Suprapubic skin (tissue), 4 donors: Measurements from ENCODE around the gene ASTN2. TPM values are rescaled to one million over a fixed set of nuclear protein-coding genes. Genes with fewer than 3 reads are reported as not detected.

Experiments used
- DNase-seq, 2 donors: peaks; one replicate each; pipeline ENCODE4 v3.0.0-alpha.2; 2019; ENCODE audit warnings: low spot score in 2 of 2
- H3K27ac ChIP-seq: fragments of 200-600 bp; sonication (generic); one replicate; pipeline ENCODE4 v1.5.1; 2019
- H3K27me3 ChIP-seq: fragments of 200-600 bp; sonication (generic); one replicate; pipeline ENCODE4 v1.5.1; 2019
- H3K36me3 ChIP-seq: fragments of 200-600 bp; sonication (generic); one replicate; pipeline ENCODE4 v1.5.1; 2019
- H3K4me1 ChIP-seq: fragments of 200-600 bp; sonication (generic); one replicate; pipeline ENCODE4 v1.5.1; 2019
- H3K4me3 ChIP-seq: fragments of 200-600 bp; sonication (generic); one replicate; pipeline ENCODE4 v1.5.1; 2019; ENCODE audit warnings: mild to moderate bottlenecking
- H3K9me3 ChIP-seq: fragments of 200-600 bp; sonication (generic); one replicate; pipeline ENCODE4 v1.5.1; 2019
- CTCF ChIP-seq, 2 donors: fragments of 200-600 bp in 1 of 2; fragments of 450-650 bp in 1 of 2; sonication (generic) in 1 of 2; IDR thresholded peaks; one replicate each; pipeline ENCODE4 v1.5.1; 2016 to 2019; ENCODE audit warnings: antibody characterized with exemption in 2 of 2, mild to moderate bottlenecking in 1 of 2, moderate library complexity in 1 of 2
- EP300 ChIP-seq: sonication (generic); formaldehyde crosslinking; IDR thresholded peaks from one replicate; pipeline ENCODE4 v1.6.1; 2017; ENCODE audit warnings: antibody characterized with exemption
- POLR2A ChIP-seq, 2 donors: fragments of 450-650 bp; IDR thresholded peaks; one replicate each; pipeline ENCODE4 v1.6.1; 2017; ENCODE audit warnings: antibody characterized with exemption in 2 of 2, mild to moderate bottlenecking in 2 of 2, moderate library complexity in 2 of 2
- POLR2AphosphoS5 ChIP-seq, 3 donors: sonication (generic); formaldehyde crosslinking; IDR thresholded peaks; one replicate each; pipeline ENCODE4 v1.6.1; 2017; ENCODE audit warnings: antibody characterized with exemption in 3 of 3
- WGBS: methylation state at CpG from one replicate; pipeline ENCODE4 v1.1.5; 2018; 5-methylcytosine and 5-hydroxymethylcytosine counted together
- total RNA-seq, 4 donors: library from RNA; depleted of rRNA; stranded (reverse); fragments of >200 nt; gene quantifications; one replicate each; pipeline ENCODE4 v1.1.0, GENCODE V29; 2016

Gene ASTN2
- total RNA-seq, 4 donors from 2014 or later, result 2.0 to 6.9 (median 3.8) TPM

GRCh38 chr9:117415358-117415914 lies 579 bp upstream of the ASTN2 start:
- Histone ChIP-seq H3K27me3 (peaks cover 76% of the 10 kb centered on the region), H3K36me3 (no peaks in the 10 kb centered on the region), H3K4me1 (peaks cover 26% of the 10 kb centered on the region), H3K9me3 (no peaks in the 10 kb centered on the region), H3K27ac (no peak overlapping the region), H3K4me3 (peak overlapping the region; percentile 58)
- WGBS, result 6% methylated on average over 13 of the region's 13 CpGs
- no peak for TF ChIP-seq POLR2AphosphoS5 (IDR thresholded peaks at IDR 0.05)
- no peak for TF ChIP-seq EP300
- TF ChIP-seq CTCF (IDR thresholded peaks at IDR 0.05), result no peak
- no peak for TF ChIP-seq POLR2A (IDR thresholded peaks at IDR 0.05)
- no peak for DNase-seq

GRCh38 chr9:117414220-117414905 lies 494 bp downstream of the ASTN2 start:
- TF ChIP-seq EP300 (no peak), POLR2AphosphoS5 (IDR thresholded peaks at IDR 0.05) (no peak), POLR2A (IDR thresholded peaks at IDR 0.05) (no peak), CTCF (IDR thresholded peaks at IDR 0.05) (no peak)
- Histone ChIP-seq H3K27ac (no peak overlapping the region), H3K9me3 (no peaks in the 10 kb centered on the region), H3K36me3 (no peaks in the 10 kb centered on the region), H3K27me3 (peaks cover 67% of the 10 kb centered on the region), H3K4me3 (peak overlapping the region; percentile 58), H3K4me1 (peaks cover 26% of the 10 kb centered on the region)
- no CpG with 5 or more reads among the region's 77 CpGs for whole genome bisulfite sequencing
- DNase-seq, result no peak

GRCh38 chr9:117413346-117414219 lies 1.3 kb downstream of the ASTN2 start:
- no peaks in the 10 kb centered on the region for H3K36me3 ChIP-seq
- no peak for DNase-seq
- H3K9me3 ChIP-seq, result no peaks in the 10 kb centered on the region
- peaks cover 63% of the 10 kb centered on the region for H3K27me3 ChIP-seq
- TF ChIP-seq CTCF (IDR thresholded peaks at IDR 0.05) (no peak), EP300 (no peak), POLR2AphosphoS5 (IDR thresholded peaks at IDR 0.05) (no peak), POLR2A (IDR thresholded peaks at IDR 0.05) (no peak)
- H3K4me1 ChIP-seq, result peaks cover 26% of the 10 kb centered on the region
- WGBS, result 1% methylated on average over 33 of the region's 51 CpGs
- peak overlapping the region; percentile 58 for H3K4me3 ChIP-seq
- H3K27ac ChIP-seq, result no peak overlapping the region

- Histone ChIP-seq H3K9me3 (no peaks in the 10 kb centered on the region), H3K4me3 (peak overlapping the region; percentile 58), H3K36me3 (no peaks in the 10 kb centered on the region), H3K27me3 (peaks cover 60% of the 10 kb centered on the region), H3K27ac (no peak overlapping the region), H3K4me1 (peaks cover 26% of the 10 kb centered on the region)
- no peak for DNase-seq
- WGBS, result 12% methylated on average over 17 of the region's 24 CpGs
- no peak for TF ChIP-seq POLR2A (IDR thresholded peaks at IDR 0.05)
- no peak for TF ChIP-seq CTCF (IDR thresholded peaks at IDR 0.05)
- TF ChIP-seq POLR2AphosphoS5 (IDR thresholded peaks at IDR 0.05), result no peak
- TF ChIP-seq EP300, result no peak
Measured at GRCh38 chr9:117412841-117413240, 2.0 kb downstream of the ASTN2 start.
